HG02970 (cell line): ENCODE data around the gene CENPT.

Source experiments
- ATAC-seq: cut with Tn5 transposase; IDR thresholded peaks from one replicate; pipeline ENCODE4 v1.9.1; 2021; ENCODE audit warnings: mild to moderate bottlenecking, moderate library complexity, moderate number of reproducible peaks; ENCODE audit not compliant: unreplicated experiment, low FRiP score

CENPT gene

GRCh38 chr16:67847064-67847861, at the start of gene CENPT:
CENPT (minus strand) TSS chr16:67847693; CDS start chr16:67833859, 13,834 bp downstream.
- peak; percentile 31 for ATAC-seq

- no peak for ATAC-seq
Observed at GRCh38 chr16:67897231-67897630, 49.7 kb upstream of the CENPT start.

- peak; percentile 3 for ATAC-seq
Observed at GRCh38 chr16:67893743-67894399, 46.4 kb upstream of the CENPT start.

- peak; percentile 77 for ATAC-seq
Observed at GRCh38 chr16:67892899-67893742, 45.6 kb upstream of the CENPT start, which contains the start of gene PSKH1. PSKH1 (plus strand) TSS chr16:67893254; CDS start chr16:67908750, 15,496 bp downstream.

- ATAC-seq, result no peak
Observed at GRCh38 chr16:67892375-67892774, 44.9 kb upstream of the CENPT start.

GRCh38 chr16:67888331-67888730, 40.8 kb upstream of the CENPT start:
- ATAC-seq, result no peak

- no peak for ATAC-seq
Observed at GRCh38 chr16:67886387-67886786, 38.9 kb upstream of the CENPT start.

GRCh38 chr16:67885976-67886375, 38.5 kb upstream of the CENPT start:
- ATAC-seq, result no peak

- no peak for ATAC-seq
Observed at GRCh38 chr16:67885545-67885944, 38.1 kb upstream of the CENPT start.

- no peak for ATAC-seq
Observed at GRCh38 chr16:67884684-67885083, 37.2 kb upstream of the CENPT start, which contains the start of gene NRN1L. NRN1L (plus strand) TSS chr16:67884885; CDS start chr16:67884904, 19 bp downstream.

- ATAC-seq, result no peak
Observed at GRCh38 chr16:67883872-67884261, 36.4 kb upstream of the CENPT start.

GRCh38 chr16:67883146-67883871, 35.8 kb upstream of the CENPT start:
- ATAC-seq, result no peak

GRCh38 chr16:67882374-67883145, 35.1 kb upstream of the CENPT start:
- no peak for ATAC-seq

GRCh38 chr16:67881621-67882161, 34.2 kb upstream of the CENPT start:
- ATAC-seq, result no peak

GRCh38 chr16:67880584-67880983, 33.1 kb upstream of the CENPT start:
- ATAC-seq, result no peak

GRCh38 chr16:67879936-67880335, 32.4 kb upstream of the CENPT start:
- ATAC-seq, result no peak

- ATAC-seq, result no peak
Observed at GRCh38 chr16:67879462-67879861, 32.0 kb upstream of the CENPT start.

- no peak for ATAC-seq
Observed at GRCh38 chr16:67878846-67879245, 31.4 kb upstream of the CENPT start.

GRCh38 chr16:67878232-67878631, 30.7 kb upstream of the CENPT start:
- ATAC-seq, result no peak
